Thyroid gland (tissue), 4 donors: ENCODE measurements around the gene CNN3. TPM values are rescaled to one million over a fixed set of nuclear protein-coding genes. Genes with fewer than 3 reads are reported as not detected.
"Not testable (repeated sequence)": the region's sequence is repeated elsewhere in the genome, so short reads cannot be mapped to it uniquely, and the experiment has no call there.

Experiments used
- DNase-seq, 2 donors: peaks; one replicate each; pipeline ENCODE4 v3.0.0-alpha.2; 2019
- H3K27ac ChIP-seq, 3 donors: fragments of 200-600 bp; sonication (generic); 1 replicate in 2 of 3; 2 replicates in 1 of 3; pipeline ENCODE4 v1.5.1; 2016 to 2019; ENCODE audit warnings: mild to moderate bottlenecking in 1 of 3, moderate library complexity in 1 of 3
- H3K27me3 ChIP-seq: fragments of 200-600 bp; sonication (generic); one replicate; pipeline ENCODE4 v1.5.1; 2019
- H3K36me3 ChIP-seq, 2 donors: fragments of 200-600 bp; sonication (generic); one replicate each; pipeline ENCODE4 v1.5.1; 2016 to 2019
- H3K4me1 ChIP-seq, 2 donors: fragments of 200-600 bp; sonication (generic); one replicate each; pipeline ENCODE4 v1.5.1; 2017 to 2019
- H3K4me3 ChIP-seq, 3 donors: fragments of 200-600 bp; sonication (generic); replicated peaks in 1 of 3; 1 replicate in 2 of 3; 2 replicates in 1 of 3; pipeline ENCODE4 v1.5.1; 2016; ENCODE audit warnings: mild to moderate bottlenecking in 1 of 3
- H3K9me3 ChIP-seq: fragments of 200-600 bp; sonication (generic); one replicate; pipeline ENCODE4 v1.5.1; 2017
- CTCF ChIP-seq, 6 experiments: fragments of 200-600 bp in 3 of 6; fragments of 450-650 bp in 3 of 6; sonication (generic) in 3 of 6; IDR thresholded peaks; one replicate each; pipeline ENCODE4 v1.5.1; 2016 to 2019; ENCODE audit warnings: antibody characterized with exemption in 6 of 6, mild to moderate bottlenecking in 2 of 6, inconsistent platforms in 1 of 6, moderate library complexity in 1 of 6
- POLR2A ChIP-seq, 2 donors: fragments of 450-650 bp; IDR thresholded peaks; one replicate each; pipeline ENCODE4 v1.6.1; 2017; ENCODE audit warnings: antibody characterized with exemption in 2 of 2, mild to moderate bottlenecking in 2 of 2, moderate library complexity in 1 of 2
- WGBS, 2 donors: methylation state at CpG; one replicate each; pipeline ENCODE4 v1.1.5; 2017; 5-methylcytosine and 5-hydroxymethylcytosine counted together
- intact Hi-C: fragments of 100-400 bp; cut with DNase I; formaldehyde crosslinking; loops from one replicate; pipeline ENCODE4 v1.15.1; 2023
- total RNA-seq, 4 donors: library from RNA; depleted of rRNA; stranded (reverse); fragments of >200 nt; gene quantifications; one replicate each; pipeline ENCODE4 v1.2.3, GENCODE V29; 2016

The CNN3 gene
- total RNA-seq, 4 donors from 2014 or later, result 149 to 257 (median 177) TPM

DNA sequence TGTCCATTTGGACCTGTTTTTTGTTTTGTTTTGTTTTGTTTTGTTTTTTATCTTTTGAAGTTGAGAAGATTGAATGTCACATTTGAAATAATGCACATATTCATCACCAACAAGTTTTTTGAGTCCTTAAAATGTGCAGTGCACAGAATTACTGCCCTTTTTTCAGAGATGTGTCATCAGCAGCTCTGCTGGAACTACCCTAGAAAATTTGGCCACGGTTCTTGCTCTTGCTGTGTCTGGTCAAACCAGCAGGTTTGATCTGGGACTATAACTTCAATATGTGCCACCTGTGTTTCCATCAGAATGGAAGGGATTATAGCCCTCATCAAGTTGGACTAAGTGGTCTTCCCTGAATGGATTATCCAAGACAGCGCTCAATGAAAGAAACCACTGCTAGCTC is 24.1 kb upstream of the CNN3 start:
- Histone ChIP-seq H3K27ac (no peak overlapping the region), H3K4me1 (peaks cover 0 to 6% of the 10 kb centered on the region in 2 donors), H3K36me3 (no peaks in the 10 kb centered on the region), H3K4me3 (no peak overlapping the region), H3K27me3 (no peaks in the 10 kb centered on the region), H3K9me3 (no peaks in the 10 kb centered on the region)
- intact Hi-C loops, result no loop called here
- TF ChIP-seq POLR2A (IDR thresholded peaks at IDR 0.05), result no peak
- no peak for TF ChIP-seq CTCF (IDR thresholded peaks at IDR 0.05)
- no peak for DNase-seq
- whole genome bisulfite sequencing, 2 donors, result 85 to 97% methylated on average over 2 of the region's 2 CpGs

- H3K4me3 ChIP-seq, result no peak overlapping the region
- H3K36me3 ChIP-seq, result no peaks in the 10 kb centered on the region
- no peaks in the 10 kb centered on the region for H3K4me1 ChIP-seq
- WGBS, 2 donors, result 81 to 93% methylated on average over 4 of the region's 4 CpGs
- H3K9me3 ChIP-seq, result no peaks in the 10 kb centered on the region
- intact Hi-C loops, result no loop called here
- no peaks in the 10 kb centered on the region for H3K27me3 ChIP-seq
- no peak for TF ChIP-seq CTCF (IDR thresholded peaks at IDR 0.05)
- TF ChIP-seq POLR2A (IDR thresholded peaks at IDR 0.05), result no peak
- no peak overlapping the region for H3K27ac ChIP-seq
- no peak for DNase-seq
Measured at GRCh38 chr1:94949681-94950661, 23.1 kb upstream of the CNN3 start.

DNA sequence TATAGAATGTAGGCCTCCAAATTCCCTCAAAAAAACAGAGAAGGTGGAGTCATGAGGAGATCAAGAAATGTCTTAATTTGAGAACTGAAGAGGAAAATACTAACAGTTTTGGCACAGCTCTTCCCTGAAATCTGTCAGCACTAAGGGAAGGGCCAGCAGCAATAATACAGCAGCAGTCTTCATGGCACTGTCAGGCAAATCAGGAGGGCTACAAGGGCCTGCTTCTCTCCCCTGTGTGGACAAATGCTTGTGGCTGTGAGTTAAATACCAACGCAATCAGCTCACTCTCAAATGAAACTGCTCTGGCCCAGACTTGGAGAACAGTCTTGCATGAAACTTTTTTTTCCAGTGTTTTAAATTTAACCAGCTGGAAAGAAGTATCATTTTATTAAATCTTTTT is 20.5 kb upstream of the CNN3 start:
- 64 to 70% methylated on average over 1 of the region's 1 CpG for WGBS, 2 donors
- Histone ChIP-seq H3K36me3 (no peaks in the 10 kb centered on the region), H3K9me3 (no peaks in the 10 kb centered on the region), H3K27ac (no peak overlapping the region), H3K4me1 (no peaks in the 10 kb centered on the region), H3K27me3 (no peaks in the 10 kb centered on the region), H3K4me3 (no peak overlapping the region)
- intact Hi-C loops, result no loop called here
- no peak for TF ChIP-seq POLR2A (IDR thresholded peaks at IDR 0.05)
- no peak for DNase-seq

DNA sequence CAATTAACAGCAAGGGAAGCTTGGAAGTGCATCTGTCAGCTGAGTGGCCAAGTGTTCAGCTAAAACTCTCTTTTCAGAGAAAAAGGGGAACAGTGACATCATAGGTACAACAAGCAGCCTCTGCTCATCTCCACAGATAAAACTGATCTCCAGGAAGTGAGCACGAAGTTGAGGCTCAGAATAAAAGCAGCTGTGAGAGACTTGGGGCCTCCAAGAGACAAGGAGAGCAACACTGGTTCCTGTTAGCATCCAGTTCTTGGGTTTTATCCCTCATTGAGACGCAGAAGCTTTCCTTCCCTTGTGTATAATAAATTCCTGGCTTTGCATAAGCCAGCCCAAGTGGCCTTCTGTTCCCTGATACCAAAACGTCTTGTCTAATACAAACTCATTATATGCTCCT is 20.0 kb upstream of the CNN3 start:
- H3K36me3 ChIP-seq, result no peaks in the 10 kb centered on the region
- WGBS, 2 donors, result 57 to 68% methylated on average over 3 of the region's 3 CpGs
- H3K4me1 ChIP-seq, result no peaks in the 10 kb centered on the region
- no peaks in the 10 kb centered on the region for H3K9me3 ChIP-seq
- DNase-seq, result no peak
- TF ChIP-seq POLR2A (IDR thresholded peaks at IDR 0.05) (no peak), CTCF (IDR thresholded peaks at IDR 0.05) (no peak)
- H3K27me3 ChIP-seq, result no peaks in the 10 kb centered on the region
- no peak overlapping the region for H3K4me3 ChIP-seq
- no peak overlapping the region for H3K27ac ChIP-seq
- intact Hi-C loops, result no loop called here

DNA sequence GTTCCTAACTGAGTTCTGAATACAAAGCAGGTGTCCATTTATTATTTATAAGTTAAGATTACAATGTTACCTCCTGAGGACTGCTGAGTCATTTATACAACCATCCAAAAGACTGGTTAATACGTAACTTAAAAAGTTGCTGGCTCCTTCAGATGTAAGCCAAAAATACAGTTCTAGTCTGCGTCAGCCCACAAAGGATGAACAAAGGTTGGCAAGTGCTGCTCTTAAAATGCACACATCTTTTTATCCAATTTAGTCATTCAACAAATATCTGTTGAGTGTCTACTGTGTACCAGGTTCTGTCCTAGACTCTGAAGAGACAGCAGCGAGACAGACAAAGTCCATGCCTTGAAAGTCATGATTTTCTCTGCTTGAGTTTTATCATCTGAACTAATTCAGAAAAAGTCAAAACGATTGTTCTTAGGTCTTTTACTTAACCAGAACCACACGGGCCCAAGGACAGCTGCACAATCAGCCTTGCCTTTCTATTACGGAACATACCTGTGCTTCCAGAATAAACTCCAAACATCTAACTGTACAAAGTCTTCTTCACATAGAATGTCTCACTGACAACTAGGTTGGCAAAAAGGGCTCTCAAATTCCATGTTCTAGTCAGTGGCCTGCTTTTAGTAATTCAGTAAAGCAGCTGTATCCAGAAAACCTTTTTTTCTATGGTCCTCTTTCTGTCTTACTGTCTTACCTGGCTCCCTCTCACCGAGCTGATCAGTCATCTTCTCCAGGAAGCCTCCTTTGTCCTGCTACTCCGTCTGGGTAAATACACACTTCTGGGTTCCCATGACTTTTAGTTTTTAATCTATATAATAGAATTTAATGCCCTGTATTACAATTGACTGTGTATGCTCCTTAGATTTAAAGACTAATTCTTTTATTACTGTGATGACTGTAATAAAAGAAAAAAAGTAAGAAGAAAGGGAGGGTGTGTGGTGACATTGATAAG is 15.5 kb upstream of the CNN3 start:
- intact Hi-C loops, result no loop called here
- Histone ChIP-seq H3K27me3 (no peaks in the 10 kb centered on the region), H3K27ac (no peak overlapping the region), H3K4me1 (peaks cover 4 to 13% of the 10 kb centered on the region in 2 donors), H3K9me3 (no peaks in the 10 kb centered on the region), H3K4me3 (no peak overlapping the region), H3K36me3 (no peaks in the 10 kb centered on the region)
- DNase-seq, result no peak
- WGBS, 2 donors, result 77 to 82% methylated on average over 8 of the region's 8 CpGs
- TF ChIP-seq POLR2A (IDR thresholded peaks at IDR 0.05) (no peak), CTCF (IDR thresholded peaks at IDR 0.05) (no peak)

DNA sequence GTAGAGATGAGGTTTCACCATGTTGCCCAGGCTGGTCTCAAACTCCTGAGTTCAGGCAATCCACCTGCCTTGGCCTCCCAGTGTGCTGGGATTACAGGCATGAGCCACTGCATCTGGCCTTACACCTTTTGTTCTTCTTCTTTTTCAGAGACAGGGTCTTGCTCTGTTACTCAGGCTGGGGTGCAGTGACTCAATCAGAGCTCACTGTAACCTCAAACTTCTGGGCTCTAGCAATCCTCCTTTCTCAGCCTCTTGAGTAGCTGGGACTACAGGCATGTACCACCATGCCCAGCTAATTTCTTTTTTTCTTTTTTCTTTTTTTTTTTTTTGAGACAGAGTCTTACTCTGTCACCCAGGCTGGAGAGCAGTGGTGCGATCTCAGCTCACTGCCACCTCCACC is 14.6 kb upstream of the CNN3 start:
- H3K4me3 ChIP-seq, H3K27ac ChIP-seq, intact Hi-C loops, H3K27me3 ChIP-seq, H3K36me3 ChIP-seq, H3K9me3 ChIP-seq, DNase-seq: not testable (repeated sequence)
- WGBS, 2 donors, result 90 to 93% methylated on average over 1 of the region's 1 CpG
- H3K4me1 ChIP-seq, result peaks cover 12 to 23% of the 10 kb centered on the region in 2 donors
